Smooth muscle cell (in vitro differentiated cells): ENCODE data around the gene ANKRD24. TPM values are rescaled to one million over a fixed set of nuclear protein-coding genes. Genes with fewer than 3 reads are reported as not detected.

ENCODE experiments used
- DNase-seq: peaks from one replicate; lab custom pipeline; 2025; ENCODE audit not compliant: unreplicated experiment; lab: John Stamatoyannopoulos, UW
- H2AFZ ChIP-seq: fragments of 200-600 bp; sonication (generic); 2 replicates; pipeline ENCODE4 v1.6.0; 2016; ENCODE audit warnings: antibody characterized with exemption, low read depth, mild to moderate bottlenecking
- H3F3A ChIP-seq: fragments of 200-600 bp; sonication (generic); 2 replicates; pipeline ENCODE4 v1.6.0; 2017; ENCODE audit warnings: antibody characterized with exemption, low read depth
- H3K27ac ChIP-seq: fragments of 200-600 bp; sonication (generic); 2 replicates; pipeline ENCODE4 v1.5.1; 2016; ENCODE audit warnings: low read depth, mild to moderate bottlenecking
- H3K27me3 ChIP-seq: fragments of 200-600 bp; sonication (generic); 2 replicates; pipeline ENCODE4 v1.6.1; 2016; ENCODE audit warnings: low read depth, mild to moderate bottlenecking
- H3K36me3 ChIP-seq: fragments of 200-600 bp; sonication (generic); 2 replicates; pipeline ENCODE4 v1.5.1; 2016; ENCODE audit warnings: low read depth
- H3K4me1 ChIP-seq: fragments of 200-600 bp; sonication (generic); 2 replicates; pipeline ENCODE4 v1.5.1; 2016; ENCODE audit warnings: low read depth
- H3K4me2 ChIP-seq: fragments of 200-600 bp; sonication (generic); 2 replicates; pipeline ENCODE4 v1.6.0; 2016; ENCODE audit warnings: mild to moderate bottlenecking
- H3K4me3 ChIP-seq: fragments of 200-600 bp; sonication (generic); 2 replicates; pipeline ENCODE4 v1.5.1; 2016; ENCODE audit warnings: mild to moderate bottlenecking
- H3K79me2 ChIP-seq: fragments of 200-600 bp; sonication (generic); 2 replicates; pipeline ENCODE4 v1.6.0; 2016; ENCODE audit warnings: low read depth, mild to moderate bottlenecking
- H3K9ac ChIP-seq: fragments of 200-600 bp; sonication (generic); 2 replicates; pipeline ENCODE4 v1.6.0; 2016; ENCODE audit warnings: low read depth
- H3K9me3 ChIP-seq: fragments of 200-600 bp; sonication (generic); replicated peaks from 2 replicates; pipeline ENCODE4 v1.5.1; 2016; ENCODE audit warnings: low read depth
- H4K20me1 ChIP-seq: fragments of 200-600 bp; sonication (generic); 2 replicates; pipeline ENCODE4 v1.6.0; 2016; ENCODE audit warnings: low read depth
- WGBS: methylation state at CpG from one replicate; pipeline ENCODE4 v1.1.7; 2016; ENCODE audit warnings: low lambda C conversion rate; 5-methylcytosine and 5-hydroxymethylcytosine counted together
- polyA plus RNA-seq: library from polyadenylated mRNA; unstranded; fragments of >200 nt; fragmentation: Nextera tagmentation; extraction: Ambion mirVana; gene quantifications from 2 replicates; pipeline ENCODE4 v1.2.1, GENCODE V29; 2016
- total RNA-seq: library from RNA; depleted of rRNA; stranded (reverse); fragments of >200 nt; gene quantifications from 2 replicates; pipeline ENCODE4 v1.2.3, GENCODE V29; 2014
- TF ChIP-seq, protein P1 (sequence below): fragments of 200-600 bp; sonication (generic); IDR thresholded peaks from 2 replicates; pipeline ENCODE4 v1.5.1; 2017; ENCODE audit warnings: borderline replicate concordance, mild to moderate bottlenecking, antibody characterized with exemption; ENCODE audit not compliant: insufficient read depth, poor library complexity, severe bottlenecking

ANKRD24 gene
- total and polyA plus RNA-seq, 2 experiments from 2014 or later = 1.5 TPM; not detected in 1

DNA sequence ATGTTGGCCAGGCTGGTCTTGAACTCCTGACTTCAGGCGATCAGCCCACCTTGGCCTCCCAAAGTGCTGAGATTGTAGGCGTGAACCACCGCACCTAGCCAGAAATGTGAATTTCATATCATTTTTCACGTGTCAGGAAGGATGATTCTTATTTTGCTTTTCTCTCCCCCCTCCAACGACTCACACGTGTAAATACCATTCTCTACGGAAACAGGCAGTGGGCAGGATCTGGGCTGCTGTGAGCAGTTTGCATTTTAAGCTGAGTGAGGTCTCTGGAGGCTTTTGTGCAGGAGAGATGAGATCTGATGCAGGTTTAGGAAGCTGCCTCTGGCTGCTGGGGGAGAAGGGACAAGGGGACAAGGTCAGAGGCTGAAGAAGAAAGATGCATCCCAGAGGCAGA is 11.9 kb downstream of the ANKRD24 start:
- Histone ChIP-seq H3K9me3 (no peaks in the 10 kb centered on the region), H3K4me1 (no peaks in the 10 kb centered on the region), H3K4me2 (no peak overlapping the region), H3F3A (no peaks in the 10 kb centered on the region), H2AFZ (no peak overlapping the region), H4K20me1 (no peaks in the 10 kb centered on the region), H3K36me3 (no peaks in the 10 kb centered on the region), H3K27me3 (peaks cover 34% of the 10 kb centered on the region), H3K27ac (no peak overlapping the region), H3K4me3 (no peak overlapping the region), H3K79me2 (no peaks in the 10 kb centered on the region), H3K9ac (no peak overlapping the region)
- TF ChIP-seq, protein P1, sequence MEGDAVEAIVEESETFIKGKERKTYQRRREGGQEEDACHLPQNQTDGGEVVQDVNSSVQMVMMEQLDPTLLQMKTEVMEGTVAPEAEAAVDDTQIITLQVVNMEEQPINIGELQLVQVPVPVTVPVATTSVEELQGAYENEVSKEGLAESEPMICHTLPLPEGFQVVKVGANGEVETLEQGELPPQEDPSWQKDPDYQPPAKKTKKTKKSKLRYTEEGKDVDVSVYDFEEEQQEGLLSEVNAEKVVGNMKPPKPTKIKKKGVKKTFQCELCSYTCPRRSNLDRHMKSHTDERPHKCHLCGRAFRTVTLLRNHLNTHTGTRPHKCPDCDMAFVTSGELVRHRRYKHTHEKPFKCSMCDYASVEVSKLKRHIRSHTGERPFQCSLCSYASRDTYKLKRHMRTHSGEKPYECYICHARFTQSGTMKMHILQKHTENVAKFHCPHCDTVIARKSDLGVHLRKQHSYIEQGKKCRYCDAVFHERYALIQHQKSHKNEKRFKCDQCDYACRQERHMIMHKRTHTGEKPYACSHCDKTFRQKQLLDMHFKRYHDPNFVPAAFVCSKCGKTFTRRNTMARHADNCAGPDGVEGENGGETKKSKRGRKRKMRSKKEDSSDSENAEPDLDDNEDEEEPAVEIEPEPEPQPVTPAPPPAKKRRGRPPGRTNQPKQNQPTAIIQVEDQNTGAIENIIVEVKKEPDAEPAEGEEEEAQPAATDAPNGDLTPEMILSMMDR = no peak
- 61% methylated on average over 7 of the region's 7 CpGs for WGBS
- no peak for DNase-seq

DNA sequence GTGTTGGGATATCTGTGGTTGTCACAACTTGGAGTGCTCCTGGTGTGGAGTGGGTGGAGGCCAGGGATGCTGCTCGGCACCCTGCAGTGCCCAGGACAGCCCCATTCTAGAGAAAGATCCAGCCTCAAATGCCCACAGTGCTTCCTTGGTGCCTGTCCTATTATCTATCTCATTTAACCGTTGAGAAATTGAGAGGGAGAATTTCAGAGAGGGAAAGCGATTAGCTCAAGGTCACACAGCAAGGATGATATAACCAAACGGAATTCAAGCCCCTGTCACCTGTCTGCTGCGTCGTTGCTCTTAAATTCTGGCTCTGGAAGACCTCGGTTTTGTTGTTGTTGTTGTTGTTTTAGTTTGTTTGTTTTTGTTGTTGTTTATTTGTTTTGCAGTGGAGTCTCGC is 13.5 kb downstream of the ANKRD24 start:
- no peaks in the 10 kb centered on the region for H3F3A ChIP-seq
- H3K27ac ChIP-seq = no peak overlapping the region
- TF ChIP-seq, protein P1 = no peak
- no peaks in the 10 kb centered on the region for H3K4me1 ChIP-seq
- H3K36me3 ChIP-seq = no peaks in the 10 kb centered on the region
- 81% methylated on average over 8 of the region's 8 CpGs for WGBS
- no peaks in the 10 kb centered on the region for H4K20me1 ChIP-seq
- no peaks in the 10 kb centered on the region for H3K9me3 ChIP-seq
- no peak overlapping the region for H3K4me3 ChIP-seq
- no peak overlapping the region for H3K9ac ChIP-seq
- no peak overlapping the region for H3K4me2 ChIP-seq
- no peaks in the 10 kb centered on the region for H3K79me2 ChIP-seq
- H3K27me3 ChIP-seq = peaks cover 50% of the 10 kb centered on the region
- DNase-seq = no peak
- H2AFZ ChIP-seq = no peak overlapping the region

DNA sequence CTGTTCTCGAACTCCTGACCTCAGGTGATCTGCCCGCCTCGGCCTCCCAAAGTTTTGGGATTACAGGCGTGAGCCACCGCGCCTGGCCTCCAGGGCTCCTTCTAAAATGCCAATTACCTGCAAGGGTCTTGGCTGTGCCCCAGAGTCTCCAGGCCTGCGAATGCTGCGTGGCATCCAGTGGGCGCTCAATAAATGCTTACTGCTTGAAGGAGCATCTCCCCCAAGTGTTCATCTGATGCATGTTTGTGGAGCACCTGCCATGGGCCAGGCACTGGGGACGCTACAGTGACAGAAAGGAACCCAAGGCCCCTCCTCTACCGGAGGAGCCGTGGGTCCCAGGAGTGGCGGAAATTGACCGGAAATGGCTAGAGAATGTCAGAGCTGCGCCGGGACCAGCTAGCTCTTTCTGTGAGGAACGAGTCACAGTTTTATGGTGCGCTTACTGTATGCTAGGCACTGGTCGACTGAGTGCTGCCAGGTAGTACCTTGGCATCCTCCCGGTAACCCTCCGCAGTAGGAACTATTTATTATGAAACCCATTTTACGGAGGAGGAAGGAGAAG is 14.2 kb downstream of the ANKRD24 start:
- DNase-seq = no peak
- Histone ChIP-seq H3K4me1 (no peaks in the 10 kb centered on the region), H3F3A (no peaks in the 10 kb centered on the region), H4K20me1 (no peaks in the 10 kb centered on the region), H3K9ac (no peak overlapping the region), H3K27me3 (peaks cover 53% of the 10 kb centered on the region), H3K36me3 (no peaks in the 10 kb centered on the region), H3K27ac (no peak overlapping the region), H3K9me3 (no peaks in the 10 kb centered on the region), H3K4me2 (no peak overlapping the region), H3K79me2 (no peaks in the 10 kb centered on the region), H2AFZ (no peak overlapping the region), H3K4me3 (no peak overlapping the region)
- 86% methylated on average over 22 of the region's 22 CpGs for WGBS
- TF ChIP-seq, protein P1 = no peak

DNA sequence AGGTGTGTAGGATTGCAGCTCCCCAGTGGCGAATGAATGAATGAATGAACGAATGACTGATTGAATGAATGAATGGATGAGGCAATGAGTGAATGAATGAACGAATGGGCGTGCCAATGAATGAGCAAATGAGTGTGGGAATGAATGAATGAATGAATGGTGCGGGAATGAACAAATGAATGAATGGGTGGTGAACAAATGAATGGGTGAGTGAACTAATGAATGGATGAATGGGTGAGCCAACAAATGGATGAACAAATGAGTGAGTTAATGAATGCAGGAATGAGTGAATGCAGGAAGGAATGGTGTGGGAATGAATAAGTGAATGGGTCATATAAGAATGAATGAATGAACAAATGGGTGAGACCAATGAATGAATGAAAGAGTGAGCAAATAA is 14.7 kb downstream of the ANKRD24 start:
- H2AFZ ChIP-seq = no peak overlapping the region
- no peaks in the 10 kb centered on the region for H3F3A ChIP-seq
- H3K36me3 ChIP-seq = no peaks in the 10 kb centered on the region
- H3K4me3 ChIP-seq = no peak overlapping the region
- DNase-seq = no peak
- H3K27me3 ChIP-seq = peaks cover 58% of the 10 kb centered on the region
- no peaks in the 10 kb centered on the region for H3K9me3 ChIP-seq
- 89% methylated on average over 5 of the region's 5 CpGs for WGBS
- TF ChIP-seq, protein P1 = no peak
- H3K27ac ChIP-seq = no peak overlapping the region
- H3K4me2 ChIP-seq = no peak overlapping the region
- no peaks in the 10 kb centered on the region for H4K20me1 ChIP-seq
- no peaks in the 10 kb centered on the region for H3K79me2 ChIP-seq
- no peak overlapping the region for H3K9ac ChIP-seq
- no peaks in the 10 kb centered on the region for H3K4me1 ChIP-seq
